ENCODE results near the gene SDHB.

The SDHB gene

GRCh38 chr1:16970132-16970910 is 83.5 kb downstream of the SDHB start:
- Histone ChIP-seq H3K36me3 (no peaks in the 10 kb centered on the region), H3K9me3 (no peaks in the 10 kb centered on the region), H3K27me3 (no peaks in the 10 kb centered on the region), H3K4me3 (ENCODE audit: low read depth, low read length) (no peak overlapping the region), H3K4me1 (no peaks in the 10 kb centered on the region)
- TF ChIP-seq CTCF (IDR thresholded peaks at IDR 0.05; ENCODE audit: low read depth, low read length): no peak
- DNase-seq: no peak

GRCh38 chr1:16969651-16970050 is 84.2 kb downstream of the SDHB start:
- no peaks in the 10 kb centered on the region for H3K27me3 ChIP-seq
- H3K9me3 ChIP-seq: no peaks in the 10 kb centered on the region
- no peak for DNase-seq
- H3K4me3 ChIP-seq (ENCODE audit: low read depth, low read length): no peak overlapping the region
- no peaks in the 10 kb centered on the region for H3K36me3 ChIP-seq
- no peak for TF ChIP-seq CTCF (IDR thresholded peaks at IDR 0.05; ENCODE audit: low read depth, low read length)
- no peaks in the 10 kb centered on the region for H3K4me1 ChIP-seq

GRCh38 chr1:16969057-16969611 is 84.7 kb downstream of the SDHB start:
- H3K9me3 ChIP-seq: no peaks in the 10 kb centered on the region
- TF ChIP-seq CTCF (IDR thresholded peaks at IDR 0.05; ENCODE audit: low read depth, low read length): no peak
- no peaks in the 10 kb centered on the region for H3K4me1 ChIP-seq
- H3K36me3 ChIP-seq: no peaks in the 10 kb centered on the region
- H3K27me3 ChIP-seq: no peaks in the 10 kb centered on the region
- no peak for DNase-seq
- H3K4me3 ChIP-seq (ENCODE audit: low read depth, low read length): no peak overlapping the region

Data from BE2C (cell line).